Stimulated activated CD4-positive, alpha-beta T cell treated with anti-CD3 and anti-CD28 coated beads, TNF-alpha, amount 100 ng/mL, for 4 hours (primary cell): ENCODE data around the gene FLVCR1.

Experiments used
- DNase-seq, 3 experiments: peaks; one replicate each; pipeline ENCODE4 v3.0.0-alpha.2; 2020; ENCODE audit warnings: low read depth in 3 of 3

FLVCR1 gene

DNA sequence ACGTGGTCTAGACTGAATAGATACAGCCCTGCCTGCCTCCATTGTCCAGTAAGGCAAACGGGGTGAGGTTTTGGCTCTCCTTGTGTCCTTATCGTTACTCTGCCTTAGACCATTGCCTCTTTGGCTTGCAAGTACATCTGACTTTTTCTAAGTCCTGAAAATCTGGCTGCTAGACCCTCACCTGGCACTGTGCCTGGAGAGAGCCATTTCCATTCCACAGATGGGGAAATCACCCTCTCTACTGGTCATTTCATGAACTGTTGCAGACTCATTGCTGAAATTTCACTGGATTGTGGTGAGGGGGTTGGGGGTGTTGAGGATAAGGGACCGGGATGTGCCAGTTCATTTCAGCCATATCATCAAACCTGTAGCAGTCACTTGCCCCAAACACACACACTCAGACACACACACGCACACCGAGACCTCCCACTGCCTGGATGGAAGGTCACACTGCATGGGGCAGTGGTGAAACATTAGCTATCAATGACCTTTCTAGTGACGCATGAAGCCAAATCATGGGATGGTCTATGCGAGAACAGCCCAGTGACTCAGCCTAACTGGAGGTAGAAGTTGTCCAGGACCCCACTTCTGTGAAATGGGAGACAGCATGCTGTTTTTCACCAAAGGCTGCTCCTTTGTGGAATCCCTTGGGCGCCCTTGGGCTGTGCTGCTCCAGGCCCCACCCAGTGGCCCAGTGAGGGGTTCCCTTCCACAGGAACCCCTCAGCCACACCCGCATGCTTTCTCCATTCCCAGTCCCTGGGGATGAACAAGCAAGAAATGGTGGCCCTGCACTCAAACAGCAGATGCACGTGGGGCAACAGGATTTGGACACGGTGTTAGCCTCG lies 57.4 kb downstream of the FLVCR1 start:
- no peak for DNase-seq

DNA sequence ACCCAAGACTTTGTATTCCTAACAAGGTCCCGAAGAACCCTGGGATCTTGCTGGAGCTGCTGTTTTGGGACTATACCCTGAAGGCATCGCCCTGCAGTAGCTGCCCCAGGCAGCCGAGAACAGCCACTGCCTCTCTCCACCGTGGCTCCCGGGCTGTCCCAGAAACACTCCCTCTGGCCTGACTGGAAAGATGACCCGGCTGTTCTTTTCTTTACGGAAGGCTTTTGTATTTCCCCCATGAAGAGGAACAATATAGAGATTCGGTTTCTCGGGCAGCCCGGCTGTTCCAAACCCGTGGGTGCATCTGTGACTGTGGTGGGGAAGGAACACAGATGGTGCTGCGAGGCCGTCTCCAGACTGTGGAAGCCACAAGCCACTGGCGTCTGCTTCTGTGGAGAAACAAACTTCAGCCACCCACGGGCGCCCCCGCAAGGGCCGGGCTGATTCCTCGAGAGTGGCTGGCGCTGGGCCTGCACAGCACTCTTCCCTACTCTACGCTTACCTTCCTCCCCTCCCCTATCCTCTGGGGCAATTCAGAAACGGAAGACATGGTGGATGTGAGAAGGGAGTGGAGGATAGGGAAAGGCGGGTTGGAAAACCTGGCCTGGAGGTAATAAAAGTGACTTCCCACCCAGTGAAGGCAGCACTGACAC lies 58.5 kb downstream of the FLVCR1 start:
- DNase-seq, result no peak

DNA sequence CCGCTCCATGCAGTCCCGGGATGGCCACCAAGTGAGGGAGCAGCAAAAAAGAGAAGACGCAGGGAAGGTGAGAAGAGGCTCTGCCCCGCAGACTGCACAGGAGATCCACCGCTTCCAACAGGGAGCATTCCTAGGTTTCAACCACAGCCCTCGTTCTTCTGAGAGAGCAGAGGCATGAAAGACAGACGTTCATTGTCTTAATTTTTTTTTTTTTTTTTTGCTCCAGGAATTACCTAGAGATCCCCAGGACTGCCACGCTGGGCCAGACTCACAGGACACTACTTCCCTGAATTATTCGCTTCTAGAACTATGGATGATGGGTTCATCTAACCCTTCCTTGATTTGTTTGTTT lies 59.0 kb downstream of the FLVCR1 start:
- DNase-seq, result no peak

DNA sequence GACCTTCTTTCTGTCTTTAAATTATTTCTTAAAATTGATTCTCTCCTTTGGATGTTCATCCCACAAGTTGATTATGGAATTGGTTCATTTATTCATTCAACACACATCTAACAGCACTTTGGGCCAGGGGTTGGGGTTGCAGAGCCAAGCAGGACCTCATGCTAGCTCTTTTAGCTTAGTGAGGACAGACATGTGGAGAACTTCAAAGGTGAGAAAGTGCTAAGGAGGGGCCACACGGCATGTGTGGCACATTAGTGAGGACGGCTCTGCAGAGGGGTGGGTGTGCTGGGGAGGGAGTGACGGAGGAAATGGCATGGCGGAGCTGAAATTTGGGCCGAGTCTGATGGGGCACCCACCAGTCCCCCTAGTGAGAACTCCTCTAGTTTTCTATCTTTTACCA lies 59.8 kb downstream of the FLVCR1 start:
- DNase-seq, result no peak

DNA sequence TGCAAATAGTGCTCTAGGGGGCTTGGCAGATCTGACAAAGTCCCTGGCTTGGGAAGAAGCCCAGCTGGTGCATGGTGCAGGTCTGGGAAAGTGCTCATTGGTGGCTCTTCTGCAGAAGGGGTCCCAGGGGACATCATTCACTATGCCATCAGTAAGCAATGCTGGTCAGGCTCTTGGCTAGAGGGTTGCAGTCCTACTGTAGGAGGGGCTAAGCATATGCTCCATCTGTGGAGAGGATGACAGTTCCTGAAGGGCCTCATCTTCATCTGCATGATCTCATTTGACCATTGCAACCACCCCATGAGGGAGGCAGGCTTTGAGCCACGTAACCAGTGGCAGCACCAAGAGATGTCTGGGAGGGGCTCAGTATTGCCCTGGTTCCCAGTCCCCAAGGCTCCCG lies 60.7 kb downstream of the FLVCR1 start:
- no peak for DNase-seq

DNA sequence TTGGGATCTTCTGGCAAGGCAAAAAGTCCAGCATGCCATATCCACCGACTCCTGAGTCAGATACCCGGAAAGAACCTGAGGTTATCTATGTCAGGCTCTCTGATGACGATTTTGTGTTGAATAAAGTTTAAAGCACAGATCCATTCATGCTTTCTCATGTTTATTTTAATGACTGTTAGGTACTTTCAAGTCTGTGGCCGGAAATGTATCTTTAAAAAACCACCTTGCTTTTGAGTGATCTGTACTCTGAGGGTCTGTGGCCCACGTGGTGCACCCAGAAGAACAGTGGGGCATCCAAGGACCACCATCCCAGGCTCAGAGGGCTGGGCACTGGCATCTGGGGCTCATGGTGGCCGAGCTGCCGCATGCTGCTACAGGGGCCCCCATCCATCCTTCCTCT lies 62.2 kb downstream of the FLVCR1 start:
- DNase-seq, result no peak

DNA sequence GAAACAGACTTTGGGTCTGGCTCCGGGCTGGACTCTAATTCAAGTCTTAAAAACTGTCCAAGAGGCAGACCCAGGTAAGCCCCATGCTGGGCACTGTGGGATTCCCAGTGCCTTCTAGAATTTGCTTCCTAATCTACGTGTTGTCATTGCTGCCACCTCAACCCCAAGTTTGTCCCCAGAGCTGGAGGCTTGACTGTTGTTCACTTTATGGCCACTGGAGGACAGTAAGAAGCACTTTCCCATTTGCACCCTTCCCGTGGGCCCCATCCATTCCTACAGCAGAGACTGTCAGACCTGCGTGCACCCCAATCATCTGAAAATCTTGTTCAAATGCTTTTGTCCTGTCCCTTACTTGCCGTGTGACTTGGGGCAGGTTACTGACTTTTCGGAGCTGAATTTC lies 62.8 kb downstream of the FLVCR1 start:
- no peak for DNase-seq

DNA sequence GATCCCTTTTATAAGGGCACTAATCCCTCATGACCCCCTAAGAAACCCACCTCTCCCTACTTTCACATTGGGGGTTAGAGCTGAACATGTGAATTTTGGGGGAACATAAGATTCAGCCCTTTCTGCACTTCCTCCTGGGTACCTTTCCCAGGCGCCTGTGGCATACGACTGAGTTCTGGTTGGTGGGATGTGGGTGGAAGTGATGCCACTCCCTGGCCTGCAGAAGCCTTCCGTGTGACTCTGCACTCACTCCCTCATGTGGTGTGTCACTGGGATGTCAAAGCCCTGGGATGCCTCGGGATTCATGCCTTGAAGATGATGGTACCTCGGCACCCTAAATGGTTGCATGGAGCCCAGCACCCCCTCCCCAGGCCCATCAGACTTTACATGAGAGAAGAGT lies 63.9 kb downstream of the FLVCR1 start:
- no peak for DNase-seq

DNA sequence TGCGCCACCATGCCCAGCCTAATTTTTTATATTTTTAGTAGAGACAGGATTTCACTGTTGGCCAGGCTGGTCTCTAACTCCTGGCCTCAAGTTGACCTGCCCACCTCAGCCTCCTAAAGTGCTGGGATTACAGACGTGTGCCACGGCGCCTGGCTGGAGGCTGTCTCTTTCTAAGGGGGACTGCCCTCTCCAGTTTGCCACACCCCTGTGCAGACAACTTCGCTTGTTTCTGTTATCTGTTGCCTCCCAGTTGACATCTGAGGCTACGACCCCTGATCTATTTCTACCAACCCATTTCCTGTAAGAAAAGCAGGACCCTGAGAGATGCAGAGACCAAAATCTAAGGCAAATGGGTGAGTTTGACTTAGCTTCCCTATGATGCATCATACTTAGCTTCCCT lies 68.3 kb downstream of the FLVCR1 start:
- DNase-seq, result no peak

DNA sequence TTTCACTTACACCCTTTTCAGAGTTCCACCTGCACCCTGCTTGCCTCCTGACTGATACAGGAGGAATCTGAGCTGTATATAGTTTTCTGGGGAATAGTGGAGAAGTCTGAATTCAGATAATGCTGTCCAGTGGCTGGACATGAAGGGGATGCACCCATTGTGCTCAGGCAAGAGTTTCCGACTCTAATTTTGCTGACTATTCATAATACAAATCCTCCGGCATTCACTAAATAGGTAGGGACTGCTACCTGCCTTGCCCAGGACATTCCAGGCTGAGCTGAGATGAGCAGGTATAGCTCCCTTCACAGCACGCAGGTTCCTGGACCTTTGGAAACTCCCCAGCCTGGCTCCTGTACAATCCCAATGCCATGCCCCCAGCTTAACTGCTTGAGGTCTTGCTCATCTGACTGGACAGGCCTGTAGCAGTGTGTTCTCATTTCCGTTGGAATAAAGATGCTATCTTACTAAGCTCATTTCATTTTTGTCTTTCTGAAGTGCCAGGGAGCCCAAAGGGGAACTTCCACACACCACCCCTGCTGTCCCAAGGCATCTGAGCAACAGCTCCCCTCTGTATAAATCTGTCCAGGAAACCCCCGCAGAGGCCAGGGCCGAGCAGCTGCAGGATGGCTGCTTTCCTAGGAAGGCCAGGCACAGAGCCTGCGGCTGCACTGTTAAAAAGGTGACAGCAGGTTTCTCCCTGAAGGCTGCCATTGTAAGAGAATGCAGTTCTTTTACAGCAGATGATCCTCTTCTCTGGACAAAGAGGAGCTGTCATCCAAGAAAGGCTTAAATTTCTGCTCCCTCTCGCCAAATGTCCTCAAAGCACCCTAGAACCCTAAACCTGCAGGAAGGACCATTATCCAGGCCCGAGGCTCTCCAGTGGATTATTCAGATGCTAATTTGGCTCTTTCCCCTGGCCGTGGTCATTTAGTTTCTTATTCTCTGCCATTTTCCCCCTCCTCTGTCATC lies 70.5 kb downstream of the FLVCR1 start:
- no peak for DNase-seq

DNA sequence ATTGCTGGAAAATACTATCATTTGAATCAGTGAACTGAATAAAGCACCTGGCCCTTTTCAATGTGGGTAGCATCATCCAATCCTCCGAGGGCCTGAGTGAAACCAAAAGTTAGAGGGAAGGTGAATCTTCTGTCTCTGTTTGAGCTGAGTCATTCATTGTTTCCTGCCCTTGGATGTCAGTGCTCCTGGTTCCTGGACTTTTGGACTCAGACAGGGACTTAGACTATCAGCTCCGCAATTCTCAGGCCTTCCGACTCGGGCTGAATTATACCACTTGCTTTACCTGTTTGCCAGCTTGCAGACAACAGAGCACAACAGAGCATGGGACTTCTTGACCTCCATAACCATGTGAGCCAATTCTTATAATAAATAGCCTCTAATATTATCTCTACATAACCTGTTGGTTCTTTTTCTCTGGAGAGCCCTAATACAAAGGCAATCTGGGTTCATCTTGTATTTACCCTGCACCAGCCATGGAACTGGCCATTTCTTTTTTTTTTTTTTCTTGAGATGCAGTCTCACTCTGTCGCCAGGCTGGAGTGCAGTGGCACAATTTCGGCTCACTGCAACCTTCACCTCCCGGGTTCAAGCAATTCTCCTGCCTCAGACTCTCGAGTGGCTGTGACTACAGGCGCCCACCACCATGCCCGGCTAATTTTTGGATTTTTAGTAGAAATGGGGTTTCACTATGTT lies 73.1 kb downstream of the FLVCR1 start:
- no peak for DNase-seq

DNA sequence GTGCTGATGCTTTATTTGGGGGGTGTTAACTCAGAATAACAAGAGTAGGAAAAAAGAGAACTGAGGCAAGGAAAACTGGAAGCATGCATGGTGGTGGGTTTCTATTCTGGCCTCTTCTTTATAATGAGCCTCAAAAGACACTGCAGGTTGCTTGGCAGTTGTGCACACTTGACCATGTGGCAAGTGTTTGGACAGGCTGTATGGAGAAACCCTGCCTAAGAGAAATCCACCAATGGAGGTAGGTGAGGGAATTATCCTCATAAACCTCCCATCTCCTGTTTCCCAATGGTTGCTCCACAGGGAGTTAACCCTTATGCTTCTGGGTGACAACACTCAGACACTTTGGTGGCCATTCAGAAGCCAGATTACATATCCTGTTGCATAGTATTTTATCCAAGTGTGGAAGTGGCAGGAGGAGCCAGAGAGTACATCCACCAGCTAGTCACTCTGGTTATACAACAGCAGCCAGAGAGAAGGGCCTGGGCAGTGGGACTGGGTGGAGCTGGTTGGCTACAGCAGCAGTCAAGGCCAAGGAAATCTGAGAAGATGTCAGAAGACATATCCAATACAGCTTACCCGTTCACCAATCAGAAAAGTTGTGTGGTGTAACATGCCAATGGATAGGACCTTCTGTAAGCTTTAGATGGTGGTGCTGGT lies 75.9 kb downstream of the FLVCR1 start:
- no peak for DNase-seq

DNA sequence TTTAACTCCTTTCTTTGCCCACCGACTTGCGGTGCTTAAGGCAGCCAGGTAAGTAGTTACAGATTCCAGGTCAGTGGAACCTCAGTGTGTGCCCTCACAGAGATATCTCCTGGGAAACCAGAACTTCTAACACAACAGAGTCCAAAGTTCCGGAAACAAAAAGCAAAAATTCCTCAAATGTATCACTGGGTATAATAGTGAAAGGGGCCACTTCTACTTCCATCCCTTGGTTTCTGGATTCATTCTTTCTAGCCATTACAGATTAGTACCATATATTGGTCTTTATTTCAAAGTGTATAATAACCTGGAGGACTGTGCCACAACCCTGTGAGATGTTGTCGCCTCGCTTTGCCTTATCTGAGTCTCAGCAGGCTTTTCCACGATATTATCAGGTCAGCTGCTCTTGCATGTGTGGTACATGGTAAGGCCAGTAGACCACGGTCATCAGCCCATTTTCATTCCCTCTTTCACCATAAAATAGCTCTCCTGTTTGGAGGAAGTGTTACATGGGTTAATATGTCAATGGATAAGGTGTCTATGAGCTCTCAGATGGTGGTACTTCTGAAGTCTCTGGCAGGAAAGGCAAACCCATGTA lies 77.4 kb downstream of the FLVCR1 start:
- no peak for DNase-seq

DNA sequence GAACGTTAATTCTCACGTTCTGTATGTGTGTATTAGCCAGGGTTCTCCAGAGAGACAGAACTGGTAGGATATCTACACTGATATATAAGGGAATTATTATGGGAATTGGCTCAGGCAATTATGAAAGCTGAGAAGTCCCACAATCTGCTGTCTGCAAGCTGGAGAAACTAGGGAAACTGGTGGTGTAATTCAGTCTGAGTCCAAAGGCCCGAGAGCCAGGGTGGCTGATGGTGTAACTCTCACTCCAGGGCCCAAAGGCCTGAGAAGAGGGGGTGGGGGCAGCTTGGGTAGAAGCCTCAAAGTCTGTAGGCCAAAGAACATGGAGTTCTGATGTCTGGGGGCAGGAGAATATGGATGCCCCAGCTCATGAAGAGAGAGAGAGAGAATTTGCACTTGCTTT lies 79.0 kb downstream of the FLVCR1 start:
- no peak for DNase-seq

DNA sequence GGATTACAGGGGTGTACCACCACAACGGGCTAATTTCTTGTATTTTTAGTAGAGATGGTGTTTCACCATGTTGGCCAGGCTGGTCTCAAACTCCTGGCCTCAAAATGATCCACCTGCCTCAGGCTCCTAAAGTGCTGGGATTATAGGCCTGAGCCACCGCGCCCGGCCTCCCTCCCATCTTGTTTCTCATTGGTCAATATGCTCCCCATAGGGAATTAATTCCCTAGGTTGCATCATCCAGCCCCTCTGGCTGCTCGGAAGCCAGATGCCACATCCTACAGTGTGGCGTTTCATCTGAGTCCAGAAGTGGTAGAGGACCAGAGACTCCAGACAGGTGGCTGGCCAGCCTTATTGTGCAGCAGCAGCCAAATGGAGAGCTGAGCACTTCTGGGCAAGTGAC lies 80.8 kb downstream of the FLVCR1 start:
- DNase-seq, result no peak

DNA sequence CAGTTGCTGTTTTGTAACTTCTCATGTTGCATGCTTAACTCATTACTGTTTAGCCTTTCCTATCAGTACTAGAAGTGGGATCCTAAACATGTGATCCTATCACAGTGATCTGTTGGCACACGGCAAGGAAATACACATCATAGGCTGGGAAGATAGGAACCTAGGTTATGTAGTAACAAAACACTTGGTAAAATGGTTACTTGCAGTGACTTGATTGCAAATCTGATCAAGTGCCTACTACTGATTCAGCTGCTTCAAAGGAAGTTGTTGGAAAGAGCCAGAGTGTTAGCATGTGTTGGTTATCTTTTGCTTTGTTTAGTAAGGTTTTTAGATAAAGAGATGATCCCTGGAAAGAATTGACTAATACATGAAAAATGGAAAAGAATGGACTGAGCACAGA lies 83.4 kb downstream of the FLVCR1 start:
- no peak for DNase-seq

DNA sequence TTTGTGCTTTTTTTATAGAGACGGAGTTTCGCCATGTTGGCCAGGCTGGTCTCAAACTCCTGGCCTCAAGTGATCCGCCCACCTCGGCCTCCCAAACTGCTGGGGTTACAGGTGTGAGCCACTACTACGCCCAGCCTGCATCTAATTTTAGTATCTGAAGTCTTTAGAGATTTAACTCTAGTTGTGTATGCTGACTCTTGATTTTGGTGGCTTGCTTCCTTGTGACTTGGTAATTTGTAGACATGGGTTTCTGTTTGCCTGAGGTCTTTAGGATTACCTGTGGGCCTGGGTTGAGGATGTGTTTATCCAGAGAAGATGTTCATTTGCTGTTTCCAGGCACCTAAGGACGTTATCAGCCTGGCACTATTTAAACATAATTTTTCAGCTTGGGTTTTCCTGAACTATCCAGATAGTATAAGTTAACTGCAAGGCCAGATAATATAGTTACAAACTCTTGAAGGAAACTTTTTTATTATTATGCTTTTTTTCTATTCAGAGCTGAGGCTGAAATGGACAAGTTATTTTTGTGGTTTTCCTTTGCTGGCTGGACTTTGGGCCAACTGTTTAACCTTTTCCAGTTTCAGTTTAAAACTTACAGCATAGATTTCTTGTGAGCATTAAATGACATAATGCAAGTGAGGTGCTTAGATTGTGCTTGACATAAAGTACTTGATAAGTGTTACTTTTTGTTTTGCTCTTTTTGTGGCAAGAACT lies 84.8 kb downstream of the FLVCR1 start:
- DNase-seq, result no peak

DNA sequence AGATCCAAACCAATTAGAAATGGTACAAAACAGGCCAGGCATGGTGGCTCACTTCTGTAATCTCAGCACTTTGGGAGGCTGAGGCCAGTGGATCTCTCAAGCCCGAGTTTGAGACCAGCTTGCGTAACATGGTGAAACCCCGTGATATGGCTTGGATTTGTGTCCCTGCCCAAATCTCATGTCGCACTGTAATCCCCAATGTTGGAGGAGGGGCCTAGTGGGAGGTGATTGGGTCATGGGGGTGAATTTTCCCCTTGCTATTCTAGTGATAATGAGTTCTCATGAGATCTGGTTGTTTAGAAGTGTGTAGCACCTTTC lies 85.3 kb downstream of the FLVCR1 start:
- DNase-seq, result no peak

DNA sequence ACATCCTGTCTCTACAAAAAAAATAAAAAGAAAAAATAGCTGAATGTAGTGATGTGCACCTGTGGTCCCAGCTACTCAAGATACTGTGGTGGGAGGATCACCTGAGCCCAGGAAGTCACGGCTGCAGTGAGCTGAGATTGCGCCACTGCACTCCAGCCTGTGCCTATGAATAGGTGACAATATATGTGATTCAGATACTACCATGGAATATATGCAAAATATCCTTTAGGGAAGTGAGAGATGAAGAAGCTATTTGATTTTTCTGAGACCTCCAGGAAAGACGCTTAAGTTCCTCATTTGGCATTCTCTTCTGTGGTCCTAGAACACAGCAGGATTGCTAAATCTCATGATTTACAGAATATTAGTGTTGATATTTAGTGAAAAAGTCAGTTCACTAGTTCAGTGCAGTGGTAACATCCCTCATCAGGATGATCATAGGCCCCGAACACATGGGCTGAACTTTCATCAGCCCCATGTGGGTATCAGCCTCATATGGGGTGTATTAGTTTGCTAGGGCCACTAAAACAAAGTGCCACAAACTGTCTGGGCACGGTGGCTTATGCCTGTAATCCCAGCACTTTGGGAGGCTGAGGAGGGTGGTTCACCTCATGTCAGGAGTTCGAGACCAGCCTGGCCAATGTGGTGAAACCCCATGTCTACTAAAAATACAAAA lies 86.3 kb downstream of the FLVCR1 start:
- no peak for DNase-seq

DNA sequence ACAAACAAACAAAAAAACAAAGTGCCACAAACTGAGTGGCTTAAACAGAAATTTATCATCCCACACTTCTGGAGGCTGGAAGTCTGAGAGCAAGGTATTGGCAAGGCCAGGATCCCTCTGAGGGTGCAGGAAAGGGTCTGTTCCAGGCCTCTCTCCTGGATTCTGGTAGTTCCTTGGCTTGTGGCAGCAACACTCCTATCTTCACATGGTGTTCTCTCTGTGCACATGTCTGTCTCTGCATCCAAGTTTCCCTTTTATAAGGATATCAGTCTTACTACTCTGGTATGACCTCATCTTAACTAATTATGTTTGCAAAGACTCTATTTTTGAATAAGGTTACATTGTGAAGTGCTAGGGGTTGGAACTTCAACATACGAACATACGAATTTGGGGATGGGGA lies 87.0 kb downstream of the FLVCR1 start:
- DNase-seq, result no peak
